HCEC 1CT (cell line): ENCODE results near the gene SMIM30.

Experiments
- DNase-seq: peaks from one replicate; pipeline ENCODE4 v3.0.0-alpha.2; 2017

Gene SMIM30

DNA sequence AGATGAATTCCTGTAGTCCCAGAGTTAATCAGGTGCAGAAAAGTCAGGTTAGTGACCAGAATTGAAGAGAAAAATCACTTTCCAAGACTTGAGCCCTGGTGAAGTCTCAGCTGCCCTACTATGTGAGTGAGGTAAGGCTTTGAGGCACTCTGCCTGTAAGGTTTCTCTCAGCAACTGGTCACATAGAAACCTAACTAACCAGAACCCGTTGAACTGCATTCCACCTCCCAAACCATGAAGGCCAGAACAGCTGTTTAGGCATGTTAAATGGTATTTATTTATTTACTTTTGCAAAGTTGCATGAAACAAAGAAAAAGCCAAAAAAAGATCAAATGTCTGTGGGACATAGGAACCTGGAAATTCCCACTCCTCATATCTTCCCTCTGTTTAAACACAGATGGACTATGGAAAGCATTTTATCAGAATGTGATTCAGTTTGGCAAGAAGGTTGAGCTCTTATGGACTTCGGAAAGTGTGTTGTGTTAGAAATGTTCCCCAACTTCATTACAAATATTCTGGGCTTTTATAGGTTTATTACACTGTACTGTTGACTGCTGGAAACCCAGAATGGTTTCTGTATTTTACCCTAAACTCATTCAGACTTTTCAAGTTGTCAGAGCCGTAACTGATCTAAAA lies 19.0 kb downstream of the SMIM30 start:
- DNase-seq = no peak

DNA sequence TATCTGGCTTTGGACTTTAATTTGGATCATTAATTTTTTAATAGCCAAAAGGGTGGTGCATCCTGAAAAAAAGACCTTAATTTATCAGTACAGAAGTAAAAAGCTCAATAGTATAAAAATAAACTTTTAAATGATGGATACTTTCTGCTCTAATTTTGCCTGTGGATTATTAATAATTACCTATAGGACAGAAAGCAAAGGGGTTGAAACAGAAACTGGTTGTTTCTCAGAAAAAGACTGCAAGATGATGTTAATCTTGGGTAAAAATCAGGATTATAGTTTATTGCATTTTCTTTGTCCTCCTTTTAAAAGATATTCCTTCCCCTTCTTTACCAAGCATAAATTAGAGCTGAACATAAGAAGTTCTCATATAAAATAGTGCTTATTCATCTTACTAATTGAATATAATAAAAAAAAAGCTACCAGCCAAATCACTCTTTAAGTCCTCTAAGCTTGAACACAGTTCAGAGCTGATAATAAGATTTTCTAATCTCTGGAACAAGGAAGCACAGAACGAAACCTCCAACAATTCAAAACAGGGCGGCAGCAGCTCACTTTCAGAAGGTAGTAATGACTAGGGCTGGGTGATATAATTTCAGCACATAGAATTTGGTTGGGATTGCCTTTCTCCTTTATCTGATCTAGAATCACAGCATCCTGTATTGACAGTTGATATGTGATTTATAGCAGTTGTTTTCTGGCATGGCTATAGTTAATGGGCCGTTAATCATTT lies 23.7 kb downstream of the SMIM30 start:
- no peak for DNase-seq

DNA sequence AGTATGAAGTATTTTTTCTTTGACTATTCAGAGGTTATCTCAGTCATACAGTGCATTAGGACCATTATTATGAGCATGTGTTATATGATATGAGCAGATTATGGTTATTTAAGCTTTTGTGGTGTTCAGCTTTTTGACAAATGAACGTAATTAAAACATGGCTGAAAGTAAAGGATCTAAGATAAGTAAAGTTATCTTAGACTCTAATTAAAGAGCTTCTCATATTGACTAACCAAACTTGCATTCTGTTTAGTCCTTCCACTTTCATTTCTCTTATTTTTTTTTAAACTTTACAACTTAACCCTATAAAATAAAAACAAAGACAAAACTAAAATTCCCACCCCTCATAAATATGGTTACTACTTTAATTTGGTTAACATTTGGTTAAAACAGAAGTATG lies 24.8 kb downstream of the SMIM30 start:
- DNase-seq = no peak

DNA sequence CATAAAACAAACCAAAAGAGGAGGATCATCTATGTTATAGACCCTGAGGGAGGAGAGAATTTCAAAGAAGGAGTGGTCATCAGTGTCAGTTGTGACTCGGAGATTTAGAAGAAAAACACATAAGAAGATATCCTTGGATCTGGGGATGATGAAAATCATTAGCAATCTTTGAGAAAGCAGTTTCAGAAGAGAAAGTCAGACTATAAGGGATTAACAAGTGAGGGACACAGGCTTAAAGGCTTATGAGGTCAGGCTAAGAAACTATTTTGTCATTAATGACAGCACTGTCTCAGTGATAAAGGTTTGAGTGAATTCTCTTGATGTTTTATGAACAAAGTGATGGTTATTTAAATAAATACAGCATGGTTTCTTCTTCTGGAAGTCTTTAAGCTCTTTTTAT lies 25.6 kb downstream of the SMIM30 start:
- DNase-seq = no peak

DNA sequence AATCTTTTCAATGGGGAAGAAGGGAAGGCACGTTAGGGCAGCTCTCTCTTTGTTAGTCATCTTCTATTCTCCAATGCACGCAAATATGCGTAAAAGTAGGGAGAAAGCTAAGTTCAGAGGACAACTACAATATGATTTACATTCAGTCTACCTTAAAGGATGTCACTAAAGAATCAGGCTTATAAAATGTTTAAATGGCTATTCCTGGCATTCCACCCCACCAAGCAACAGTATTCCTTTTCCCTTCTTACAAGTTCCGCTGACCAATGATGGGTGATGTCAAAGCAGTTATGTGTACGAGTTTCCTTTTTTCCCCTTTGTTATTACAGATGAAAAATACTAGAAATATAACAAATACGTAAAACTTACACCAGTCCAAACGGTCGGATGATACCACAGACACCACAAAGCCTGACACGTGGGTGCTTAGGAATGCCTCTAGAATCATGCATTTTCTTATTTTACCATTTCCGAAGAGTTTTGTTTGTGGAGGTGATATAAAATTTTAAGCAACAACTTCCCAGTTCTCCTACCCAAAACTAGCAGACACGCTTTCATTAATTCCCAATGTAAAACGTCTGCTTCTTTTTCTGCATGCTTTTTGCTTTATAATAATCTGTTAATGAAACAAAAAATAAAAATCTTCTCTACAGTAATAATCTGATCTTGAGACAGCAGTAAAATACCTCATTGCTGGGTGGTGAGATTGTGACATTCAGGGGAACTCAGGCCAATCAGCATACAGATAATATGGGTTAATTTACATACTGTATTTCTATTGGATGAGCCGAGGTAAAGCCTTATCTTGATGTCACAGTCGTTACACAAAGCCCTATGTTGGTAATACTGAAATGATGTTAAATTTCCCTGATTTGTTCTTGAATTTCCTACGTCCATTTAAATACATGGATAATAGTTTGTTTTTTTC lies 31.0 kb downstream of the SMIM30 start:
- DNase-seq = peak; percentile 94

DNA sequence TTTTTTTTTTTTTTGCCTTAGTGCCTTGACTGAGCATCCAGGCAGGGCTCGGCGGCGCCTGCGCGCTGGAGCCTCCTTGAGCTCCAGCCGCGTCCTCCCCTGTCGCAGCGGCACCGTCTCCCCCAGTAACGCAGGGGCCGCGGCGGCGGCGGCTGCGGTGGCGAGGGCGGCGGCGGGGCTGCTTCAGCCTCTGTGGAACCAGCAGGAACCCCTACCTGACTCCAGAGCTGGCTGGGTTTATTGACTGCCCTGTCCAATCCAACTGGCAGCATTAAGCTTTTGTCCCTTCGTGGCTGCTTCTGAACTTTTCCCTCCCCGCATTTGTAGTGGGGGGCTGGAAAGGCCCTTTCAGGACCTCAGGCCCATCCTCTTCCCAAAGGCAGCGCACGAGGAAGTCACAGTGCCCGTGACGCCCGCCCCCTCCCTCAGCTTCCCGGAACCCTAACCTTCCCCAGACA lies 31.9 kb downstream of the SMIM30 start, which contains the start of gene GPR85:
GPR85 (minus strand) TSS at position 397 of the 458 bp plus-strand sequence. CDS start 2,106 bp downstream, outside the sequence.
- DNase-seq = peak; percentile 70

DNA sequence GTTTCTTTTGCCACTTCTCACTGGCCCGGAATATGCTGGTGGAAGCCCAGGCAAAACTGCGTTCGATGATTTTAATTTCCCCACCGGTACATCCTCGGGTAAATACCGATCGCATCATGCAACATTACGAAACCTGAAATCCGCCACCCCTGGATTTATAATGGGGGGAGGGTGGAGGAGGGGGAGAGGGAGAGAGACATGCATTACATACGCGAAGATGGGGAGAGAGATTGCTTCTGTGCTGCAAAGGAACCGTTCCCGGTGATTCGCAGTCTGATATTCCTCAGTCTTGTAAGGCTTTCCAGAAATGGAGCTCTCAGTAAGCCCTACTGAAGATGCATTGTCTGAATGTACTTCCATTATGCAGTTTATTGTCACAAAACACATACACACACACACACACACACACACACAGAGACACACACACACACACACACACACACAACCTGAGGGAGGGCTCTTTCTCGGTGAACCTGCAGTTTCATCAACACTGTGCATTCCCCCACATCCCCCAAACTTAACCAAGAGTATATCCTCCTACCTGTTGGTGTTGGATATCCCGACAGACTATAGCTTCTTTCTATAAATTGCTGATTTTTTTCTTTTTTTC lies 32.5 kb downstream of the SMIM30 start:
- no peak for DNase-seq

DNA sequence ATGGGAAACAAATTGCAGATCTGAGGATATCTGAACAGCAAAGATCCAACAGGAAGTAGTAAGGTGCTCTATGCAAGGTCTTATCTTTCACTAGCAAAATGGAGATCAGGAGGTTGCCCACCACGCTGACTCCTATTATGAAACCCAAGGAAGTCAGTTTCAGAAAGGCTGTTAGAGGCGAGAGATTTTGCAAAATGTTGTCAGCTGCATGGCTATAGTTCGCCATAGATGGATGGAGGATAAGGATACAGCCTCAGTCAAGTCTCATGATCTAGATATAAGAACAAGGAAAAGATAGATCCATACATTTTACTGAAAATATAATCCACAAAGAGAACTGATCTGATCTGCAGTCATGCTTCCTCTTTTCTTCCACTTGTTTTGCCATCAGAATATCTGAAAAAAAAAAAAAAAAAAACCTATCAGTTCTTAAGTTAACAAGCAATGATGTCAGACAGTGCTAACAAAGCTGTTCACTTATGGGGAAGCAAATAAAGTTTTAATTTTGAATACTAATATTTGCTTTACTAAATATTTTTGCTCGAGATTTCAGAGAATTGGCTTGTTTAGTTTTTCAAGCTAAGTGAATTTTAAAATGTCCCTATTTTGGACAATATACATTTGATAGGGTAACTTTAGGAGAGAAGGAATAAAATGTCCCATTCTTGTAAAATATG lies 33.7 kb downstream of the SMIM30 start:
- no peak for DNase-seq

DNA sequence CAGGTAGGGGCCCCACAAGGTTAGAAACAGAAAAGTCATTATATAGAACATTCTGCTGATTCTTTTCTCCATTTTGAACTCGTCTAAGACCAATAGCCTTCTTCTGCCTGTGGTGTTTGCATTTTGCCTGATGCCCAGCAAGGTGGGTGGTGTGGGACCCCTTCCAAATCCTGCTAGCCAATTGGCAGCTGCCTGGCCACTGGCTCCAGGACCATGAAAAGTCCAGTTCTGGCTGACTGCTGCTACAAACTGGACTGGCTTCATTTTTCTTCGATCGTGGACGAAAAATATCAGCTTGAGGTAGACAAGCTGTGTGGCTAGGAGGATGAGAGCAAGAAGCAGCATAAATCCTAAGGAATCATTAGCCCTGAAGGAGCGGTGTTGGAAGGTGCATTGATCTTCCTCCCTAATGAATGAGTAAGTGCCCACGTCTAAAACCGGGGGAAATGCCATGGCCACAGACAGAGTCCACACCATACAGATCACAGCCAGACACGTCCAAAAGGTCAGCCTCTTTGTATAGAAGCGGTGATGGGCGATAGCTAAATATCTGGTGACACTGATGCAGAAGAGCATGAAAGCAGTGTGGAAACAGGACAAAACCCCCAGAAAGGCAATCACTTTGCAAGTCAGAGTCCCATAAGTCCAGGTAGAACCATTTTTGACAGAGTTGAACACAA lies 34.4 kb downstream of the SMIM30 start:
- no peak for DNase-seq

DNA sequence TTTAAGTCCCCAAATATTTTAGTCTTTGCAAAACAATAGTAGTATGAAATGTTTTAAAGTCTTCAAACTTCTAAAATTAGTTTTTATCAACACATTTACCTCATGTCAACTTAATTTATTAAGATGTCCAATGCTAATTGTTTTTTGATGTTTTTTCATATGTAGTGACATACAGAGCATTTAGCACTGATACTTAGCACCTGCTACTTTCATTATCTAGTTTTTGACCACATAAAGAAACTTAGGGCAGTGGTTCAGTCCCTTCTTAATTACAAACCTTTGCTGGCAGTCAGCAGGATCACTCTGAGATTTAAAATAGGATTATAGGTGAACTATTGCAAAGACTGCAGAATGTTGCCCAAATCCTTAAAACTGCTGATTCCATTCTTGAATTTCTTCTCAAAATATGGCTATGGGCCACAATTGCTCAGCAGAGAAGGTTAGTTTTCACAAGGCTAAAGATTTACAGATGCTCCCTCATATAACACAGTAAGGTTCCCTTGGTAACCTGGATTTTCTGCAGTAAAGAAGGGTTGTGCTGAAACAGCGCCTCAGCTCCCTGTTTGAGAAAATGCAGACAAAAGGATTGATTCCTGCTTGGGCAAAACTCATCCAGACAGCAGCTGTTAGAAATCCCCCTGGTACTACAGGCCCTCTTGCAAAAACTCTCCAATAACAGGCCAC lies 35.1 kb downstream of the SMIM30 start:
- DNase-seq = no peak

DNA sequence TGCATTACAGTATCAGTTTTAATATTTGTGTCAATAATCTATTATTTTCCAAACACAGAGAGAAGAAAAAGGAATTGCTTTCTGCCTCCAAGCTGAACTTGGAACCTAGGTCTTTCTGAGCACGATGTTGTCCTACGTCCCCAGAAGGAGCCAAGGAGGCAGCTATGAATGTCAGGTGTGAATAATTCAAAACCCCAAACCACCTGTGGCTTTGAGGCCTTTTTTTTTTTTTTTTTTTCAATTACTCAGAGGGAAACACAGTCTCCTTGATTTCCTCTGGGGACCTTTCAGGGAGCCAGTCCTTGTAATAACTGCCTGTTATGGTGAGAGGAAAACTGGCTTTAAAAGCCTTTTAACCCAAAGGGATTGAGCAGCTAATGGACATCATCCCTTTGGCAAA lies 40.0 kb downstream of the SMIM30 start:
- no peak for DNase-seq

DNA sequence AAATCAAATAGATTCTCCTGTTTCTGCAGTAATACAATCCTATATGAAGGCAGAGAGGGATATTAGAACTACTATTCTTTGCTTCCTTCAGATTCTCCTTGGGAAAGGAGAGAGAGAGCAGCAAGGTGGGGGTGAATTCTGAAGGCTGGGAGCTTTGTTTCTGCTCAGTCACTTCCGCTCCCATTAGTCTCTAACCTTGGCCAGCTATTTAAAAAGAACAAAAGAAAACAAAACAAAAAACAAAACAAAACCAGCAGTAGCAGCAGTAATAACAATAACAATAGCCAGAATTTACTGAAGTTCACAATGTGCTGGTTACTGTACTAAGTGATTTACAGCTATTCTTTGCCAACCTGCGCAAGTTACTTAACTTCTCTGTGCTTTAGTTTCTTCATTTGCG lies 41.7 kb downstream of the SMIM30 start:
- DNase-seq = no peak

DNA sequence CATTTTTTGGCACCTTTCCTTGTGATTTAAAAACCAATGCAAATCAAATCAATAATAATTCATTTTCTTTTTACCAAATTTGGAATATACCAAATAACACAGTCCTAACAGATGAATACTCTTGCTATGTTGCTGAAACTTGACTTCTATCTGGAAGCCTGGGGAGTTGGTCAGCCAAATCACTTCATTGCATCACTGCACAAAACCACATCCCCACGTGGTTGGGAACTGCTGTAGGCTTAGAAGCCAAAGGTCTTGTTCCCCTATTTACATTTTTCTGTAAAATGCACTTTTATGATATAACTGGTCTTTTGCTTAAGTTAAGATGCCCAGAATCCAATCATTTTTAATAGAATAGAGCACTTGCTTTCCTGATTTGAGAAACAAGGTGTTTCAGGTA lies 46.9 kb downstream of the SMIM30 start:
- DNase-seq = peak; percentile 69
